NOMO-1 treated with DMSO at 0.1 percent for 48 hours (cell line): ENCODE data around the gene HBD.

Experiments
- DNase-seq: peaks from one replicate; lab custom pipeline; 2025; ENCODE audit not compliant: unreplicated experiment; lab: John Stamatoyannopoulos, UW

Gene HBD

GRCh38 chr11:5233307-5233706, 976 bp downstream of the HBD start:
- no peak for DNase-seq

DNA sequence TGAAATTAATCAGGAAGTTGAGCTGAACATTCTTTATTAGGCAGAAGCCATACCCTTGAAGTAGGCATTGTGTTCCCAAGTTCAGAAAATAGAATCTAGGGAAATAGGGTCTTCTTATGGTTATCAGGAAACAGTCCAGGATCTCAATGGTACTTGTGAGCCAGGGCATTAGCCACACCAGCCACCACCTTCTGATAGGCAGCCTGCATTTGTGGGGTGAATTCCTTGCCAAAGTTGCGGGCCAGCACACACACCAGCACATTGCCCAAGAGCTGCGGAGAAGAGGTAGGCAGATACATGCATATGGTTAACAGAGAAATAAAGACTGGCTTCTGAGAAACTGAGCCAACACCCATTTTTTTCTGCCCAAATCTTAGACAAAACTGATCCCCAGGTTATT, 1.5 kb downstream of the HBD start:
- DNase-seq: no peak

DNA sequence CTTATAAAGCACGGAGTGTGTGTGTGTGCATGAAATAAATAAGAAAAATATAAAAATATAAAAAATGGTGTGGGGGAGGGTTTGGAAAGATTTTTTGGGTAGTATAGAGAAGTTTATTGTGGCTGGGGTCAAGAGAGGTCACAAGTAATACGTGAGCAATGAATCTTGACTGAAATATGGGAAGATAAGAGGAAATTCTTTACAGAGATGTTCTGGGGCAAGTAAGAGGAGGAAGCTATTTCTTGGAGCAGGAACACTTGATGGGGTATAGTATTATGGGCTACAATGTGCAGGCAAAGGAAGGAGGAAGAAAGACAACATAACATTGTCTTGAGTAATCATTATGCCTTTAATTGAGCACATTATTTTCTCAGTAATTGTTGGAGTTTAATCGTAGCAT, 2.1 kb downstream of the HBD start:
- no peak for DNase-seq

DNA sequence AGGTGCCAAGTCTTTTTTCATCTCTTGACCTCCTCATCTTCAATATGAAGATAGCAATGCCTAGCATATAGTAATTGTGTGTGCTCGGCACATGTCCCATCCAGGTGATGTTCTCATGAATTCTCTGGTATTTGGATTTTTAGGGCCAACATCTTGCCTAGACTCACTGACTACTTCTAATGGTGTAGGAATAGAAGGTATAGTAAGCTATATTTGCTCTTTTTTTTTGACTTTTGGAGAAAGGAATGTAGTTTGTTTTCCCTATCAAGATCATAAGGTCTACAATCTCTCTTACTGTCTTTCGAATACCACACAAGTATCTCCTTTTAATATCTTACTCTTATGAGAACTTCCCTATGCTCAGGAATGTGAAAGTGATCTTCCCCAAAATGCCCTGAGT, 3.2 kb downstream of the HBD start:
- DNase-seq: no peak

DNA sequence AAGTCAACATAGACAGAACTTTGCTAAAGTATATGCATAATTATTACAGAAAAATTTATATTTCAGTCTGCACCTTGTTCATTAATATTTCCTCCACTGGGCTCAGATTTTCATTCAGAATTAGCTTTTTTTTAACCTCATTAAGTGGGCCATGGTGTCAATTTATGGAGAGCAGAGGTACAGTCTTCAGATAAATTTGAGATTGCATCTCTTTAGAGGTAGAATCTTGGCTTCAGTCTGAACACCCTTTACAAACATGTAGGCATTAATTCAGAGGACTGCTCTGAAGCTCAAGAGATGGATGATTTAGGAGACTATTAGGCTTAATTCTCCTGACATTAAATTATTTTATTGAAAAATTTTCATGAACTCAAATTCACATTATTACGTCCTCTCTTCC, 4.0 kb downstream of the HBD start:
- no peak for DNase-seq

GRCh38 chr11:5229796-5230195, 4.5 kb downstream of the HBD start:
- DNase-seq: no peak

DNA sequence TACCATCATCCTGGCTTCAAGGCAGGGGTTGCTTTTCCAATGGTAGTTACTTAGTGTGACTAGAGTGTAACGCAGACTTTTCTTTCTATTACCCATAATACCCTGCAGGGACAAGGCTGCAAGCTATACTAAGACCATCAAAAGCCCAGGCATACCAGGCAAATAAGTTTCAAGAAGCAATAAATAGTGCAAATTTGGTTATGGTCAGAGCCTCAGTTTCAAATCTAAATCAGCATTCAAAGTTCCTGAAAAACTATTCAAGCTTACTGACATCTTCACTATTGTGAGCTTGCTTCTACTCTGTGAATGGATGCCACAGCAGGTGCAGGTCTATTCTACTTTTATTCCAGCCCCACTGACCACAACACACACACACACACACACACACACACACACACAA, 4.9 kb downstream of the HBD start:
- DNase-seq: no peak

DNA sequence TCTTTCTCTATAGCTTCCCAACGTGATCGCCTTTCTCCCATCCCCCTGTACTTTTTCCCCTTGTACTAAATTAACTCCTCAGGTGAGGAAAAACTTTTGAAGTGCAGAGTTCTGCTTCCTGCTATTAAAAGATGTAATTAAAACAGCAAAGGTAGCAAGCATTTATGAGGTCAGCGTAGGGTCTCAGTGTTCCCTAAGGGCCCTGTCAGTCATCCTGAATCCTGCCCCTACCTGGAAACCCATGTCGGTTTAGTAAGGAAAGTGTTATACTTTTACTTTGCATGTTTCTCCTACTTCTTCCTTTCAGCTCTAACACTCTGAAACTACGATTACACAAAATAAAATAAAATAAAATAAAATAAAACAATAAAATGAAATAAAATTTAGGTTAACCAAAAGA, 6.2 kb downstream of the HBD start:
- no peak for DNase-seq

DNA sequence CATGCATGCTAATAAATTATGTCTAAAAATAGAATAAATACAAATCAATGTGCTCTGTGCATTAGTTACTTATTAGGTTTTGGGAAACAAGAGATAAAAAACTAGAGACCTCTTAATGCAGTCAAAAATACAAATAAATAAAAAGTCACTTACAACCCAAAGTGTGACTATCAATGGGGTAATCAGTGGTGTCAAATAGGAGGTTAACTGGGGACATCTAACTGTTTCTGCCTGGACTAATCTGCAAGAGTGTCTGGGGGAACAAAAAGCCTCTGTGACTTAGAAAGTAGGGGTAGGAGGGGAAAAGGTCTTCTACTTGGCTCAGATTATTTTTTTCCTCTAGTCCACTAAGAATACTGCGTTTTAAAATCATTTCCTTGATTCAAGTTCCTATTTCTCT, 6.6 kb downstream of the HBD start:
- DNase-seq: no peak

GRCh38 chr11:5226732-5227310, 7.5 kb downstream of the HBD start, which contains the start of gene HBB:
Gene HBB, minus strand, starts transcription at chr11:5227071. Its CDS starts 50 bp downstream, at chr11:5227021.
- peak; percentile 51 for DNase-seq

- no peak for DNase-seq
These were observed 8.8 kb downstream of the HBD start for GRCh38 chr11:5225480-5225871.

GRCh38 chr11:5224538-5225479, 9.5 kb downstream of the HBD start:
- no peak for DNase-seq

- DNase-seq: no peak
These were observed 10.6 kb downstream of the HBD start for GRCh38 chr11:5223686-5224085.

DNA sequence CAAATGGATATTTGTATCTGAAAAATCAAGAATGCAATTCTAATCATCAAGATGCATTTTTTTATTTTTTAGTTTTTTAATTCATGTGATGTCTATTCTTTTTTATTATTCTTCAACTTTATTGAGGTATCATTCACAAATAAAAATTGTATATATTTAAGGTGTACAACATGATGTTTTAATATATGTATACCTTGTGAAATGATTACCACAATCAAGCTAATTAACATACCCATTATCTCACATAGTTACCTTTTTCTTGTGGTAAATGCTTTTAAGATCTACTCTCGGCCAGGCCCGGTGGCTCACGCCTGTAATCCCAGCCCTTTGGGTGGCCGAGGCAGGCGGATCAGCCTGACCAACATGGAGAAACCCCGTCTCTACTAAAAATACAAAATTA, 11.1 kb downstream of the HBD start:
- no peak for DNase-seq

DNA sequence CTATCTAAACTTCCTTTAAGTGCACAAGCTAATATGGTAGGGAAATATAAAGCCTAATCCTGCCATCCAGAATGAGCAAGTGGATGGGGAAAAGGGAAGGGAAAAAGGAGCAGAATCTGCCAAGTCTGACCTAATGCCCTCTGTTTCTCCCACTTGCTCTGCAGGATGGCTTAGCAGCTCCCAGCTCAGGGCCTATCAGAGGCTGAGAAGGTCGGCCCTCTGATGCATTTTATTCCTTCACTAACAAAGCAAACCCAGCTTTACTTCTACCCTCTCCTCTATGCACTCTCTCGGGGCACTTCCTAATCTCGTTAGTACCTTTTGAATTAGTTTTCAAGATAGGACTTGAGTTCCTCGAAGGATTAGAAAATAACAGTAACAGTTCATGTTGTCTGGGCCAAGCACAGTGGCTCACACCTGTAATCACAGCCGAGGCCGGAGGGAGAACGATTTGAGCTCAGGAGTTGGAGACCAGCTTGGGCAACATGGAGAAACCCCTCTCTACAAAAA, 23.9 kb downstream of the HBD start:
- DNase-seq: no peak

GRCh38 chr11:5204787-5205186, 29.5 kb downstream of the HBD start:
- peak; percentile 30 for DNase-seq

DNA sequence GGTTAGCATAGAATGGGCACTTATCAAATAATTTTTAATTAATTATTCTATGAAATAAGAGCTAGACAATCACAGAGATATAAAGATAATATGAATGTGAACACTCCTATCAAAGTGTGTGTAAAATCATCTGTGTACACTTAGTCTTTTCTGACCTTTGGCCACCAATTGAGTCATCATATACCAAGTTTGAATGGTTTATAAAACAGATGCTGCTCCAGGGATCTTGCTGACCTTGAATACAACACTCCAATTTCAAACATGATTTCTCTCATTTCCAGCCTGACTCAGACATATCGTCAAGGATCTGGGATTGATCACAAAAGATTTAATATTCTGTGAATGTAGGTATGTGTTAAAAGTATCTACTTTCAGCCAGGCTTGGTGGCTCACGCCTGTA, 30.9 kb downstream of the HBD start:
- DNase-seq: no peak

DNA sequence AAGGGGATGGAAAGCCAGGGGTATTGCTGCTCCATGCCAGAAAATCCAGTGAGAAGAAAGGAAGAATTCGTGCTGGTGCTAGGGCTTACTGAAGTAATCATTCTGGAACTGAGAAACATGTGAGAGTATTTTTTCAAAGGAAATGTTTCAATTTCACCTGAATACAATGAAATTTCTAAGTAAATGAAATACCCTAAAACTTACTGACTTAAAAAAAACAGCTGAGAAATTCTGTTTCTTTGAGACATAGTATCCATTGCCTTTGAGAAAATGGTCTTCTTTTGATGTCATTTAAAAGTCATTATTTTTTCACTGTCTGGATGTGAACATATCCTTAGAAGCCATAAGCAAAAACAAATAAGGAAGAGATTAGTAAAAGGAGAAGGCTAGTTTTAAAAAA, 33.7 kb downstream of the HBD start, which contains the start of gene OR51V1:
Gene OR51V1 (minus strand): TSS at position 101 of the 400 bp plus-strand sequence. CDS start 0 bp downstream, at position 101.
- no peak for DNase-seq

DNA sequence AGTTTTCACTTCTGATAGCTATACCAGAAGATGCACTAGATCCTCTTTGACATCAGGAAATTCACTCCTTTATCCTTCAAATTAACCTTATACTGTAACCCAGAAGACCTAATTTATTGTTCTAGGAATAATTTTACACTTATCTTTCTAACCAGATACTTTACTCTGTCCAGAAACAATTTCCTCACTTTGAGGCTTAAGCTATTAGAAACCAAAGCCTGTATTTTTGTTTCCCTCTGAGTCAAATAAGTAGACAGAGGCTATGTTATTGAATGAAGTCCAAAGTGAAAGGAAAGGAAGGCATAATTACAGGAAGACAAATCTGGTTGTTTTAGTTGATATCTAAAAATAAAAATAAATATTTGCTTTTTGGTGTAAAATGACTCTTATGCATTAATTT, 36.0 kb downstream of the HBD start:
- DNase-seq: no peak

DNA sequence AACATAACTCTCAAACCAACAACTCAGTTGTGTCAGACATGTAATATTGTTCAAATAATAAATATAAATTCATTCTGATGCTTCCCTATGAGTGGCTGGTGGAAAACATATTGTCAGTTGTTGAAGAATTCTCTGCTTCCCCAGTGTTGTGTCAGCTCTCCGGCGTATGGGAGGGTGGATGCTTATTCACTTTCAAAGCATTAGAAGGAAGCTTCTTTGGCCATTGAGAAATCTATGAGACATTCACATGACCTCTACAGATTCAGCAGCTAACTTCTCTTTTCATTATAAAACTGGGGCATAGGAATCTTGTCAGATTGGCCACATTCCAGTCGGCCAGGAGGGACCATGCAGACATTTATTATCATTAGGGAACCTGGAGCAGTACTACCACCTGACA, 36.7 kb downstream of the HBD start:
- no peak for DNase-seq

DNA sequence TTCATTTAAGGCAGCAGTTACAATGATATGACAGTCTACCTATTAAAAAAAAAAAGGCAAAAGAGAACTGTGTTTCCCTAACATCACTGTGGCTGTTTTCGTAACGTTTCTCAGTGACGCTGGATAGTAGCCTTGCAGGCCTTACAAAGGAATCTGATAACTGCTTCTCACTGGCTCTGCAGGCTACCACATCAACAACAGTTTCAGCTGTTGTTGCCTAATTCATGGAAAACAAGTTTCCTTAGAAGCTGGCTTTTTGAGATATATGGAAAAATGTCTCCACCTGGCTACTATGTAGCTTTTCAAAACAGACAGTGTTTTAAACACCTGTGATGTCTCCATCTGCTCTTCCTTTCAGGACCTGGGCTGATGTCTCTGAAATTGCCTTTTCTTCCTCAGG, 37.6 kb downstream of the HBD start:
- no peak for DNase-seq

DNA sequence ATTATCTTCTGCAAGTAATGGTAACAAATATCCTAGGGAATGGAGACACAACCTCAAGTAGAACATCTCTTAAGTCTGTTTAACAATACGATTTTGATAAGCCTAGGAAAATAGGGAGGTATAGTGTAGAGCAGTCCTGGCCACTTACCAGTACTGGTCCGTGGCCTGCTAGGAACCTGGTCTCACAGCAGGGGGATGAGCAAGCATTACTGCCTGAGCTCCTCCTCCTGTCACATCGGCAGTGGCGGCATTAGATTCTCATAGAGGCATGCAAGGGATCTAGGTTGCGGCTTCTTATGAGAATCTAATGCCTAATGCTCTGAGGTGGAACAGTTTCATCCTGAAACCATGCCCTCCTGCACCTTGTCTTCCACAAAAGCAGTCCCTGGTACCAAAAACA, 38.2 kb downstream of the HBD start:
- DNase-seq: no peak
